GM12878 (cell line): ENCODE results near the gene DYNC1H1. TPM values are rescaled to one million over a fixed set of nuclear protein-coding genes. Genes with fewer than 3 reads are reported as not detected.

Experiments
- ATAC-seq: fragments of 200-7000 bp; cut with Tn5 transposase; 3 replicates; pipeline ENCODE4 v1.9.1; 2020; ENCODE audit warnings: mild to moderate bottlenecking, moderate library complexity
- BruUV-seq: library from RNA; stranded (reverse); fragments of 400-500 nt; replicated peaks from 2 replicates; lab custom pipeline; 2021; lab: Mats Ljungman, UMichigan
- CTCF ChIA-PET: fragments of 300-600 bp; sonication (Branson Sonifier 250); formaldehyde crosslinking; extraction: SDS; loops from one replicate; lab custom pipeline; 2021; ENCODE audit warnings: inconsistent platforms; lab: Yijun Ruan, JAX
- POLR2A ChIA-PET: fragments of 350-600 bp; formaldehyde crosslinking; extraction: SDS; loops from one replicate; lab custom pipeline; 2021; ENCODE audit warnings: inconsistent platforms; lab: Charles Lee
- RAD21 ChIA-PET: fragments of 300-600 bp; sonication (Branson Sonifier 250); formaldehyde crosslinking; loops from one replicate; lab custom pipeline; 2023; ENCODE audit warnings: antibody characterized with exemption; ENCODE audit not compliant: unreplicated experiment; lab: Charles Lee
- SMC1A ChIA-PET: fragments of 300-600 bp; sonication (Branson Sonifier 250); formaldehyde crosslinking; loops from one replicate; lab custom pipeline; 2023; ENCODE audit not compliant: unreplicated experiment, uncharacterized antibody; lab: Charles Lee
- DNase-seq: peaks from one replicate; pipeline ENCODE4 v3.0.0-alpha.2; 2011; ENCODE audit warnings: low read depth, low spot score
- FAIRE-seq: peaks from 3 replicates; lab custom pipeline; 2011; peaks lifted over from hg19 to GRCh38; lab: Jason Lieb, UNC
- H2AFZ ChIP-seq: 2 replicates; pipeline ENCODE4 v1.6.0; 2011; ENCODE audit warnings: low read depth, low read length, control low read depth; ENCODE audit not compliant: control insufficient read depth
- H3K27ac ChIP-seq: 2 replicates; pipeline ENCODE4 v1.5.1; 2011; ENCODE audit warnings: control low read depth; ENCODE audit not compliant: control insufficient read depth, insufficient read depth
- H3K27me3 ChIP-seq, 2 experiments: replicated peaks in 1 of 2; 2 replicates each; pipeline versions ENCODE4 v1.6.0 to v1.6.1; 2011; ENCODE audit warnings: low read length in 1 of 2; ENCODE audit not compliant: control insufficient read depth in 2 of 2, insufficient read depth in 2 of 2
- H3K36me3 ChIP-seq, 2 experiments: 2 replicates each; pipeline ENCODE4 v1.5.1; 2011; ENCODE audit warnings: low read length in 1 of 2; ENCODE audit not compliant: control insufficient read depth in 2 of 2, insufficient read depth in 2 of 2
- H3K4me1 ChIP-seq: 2 replicates; pipeline ENCODE4 v1.6.1; 2011; ENCODE audit warnings: mild to moderate bottlenecking, low read length, moderate library complexity, mixed read lengths; ENCODE audit not compliant: control insufficient read depth, insufficient read depth
- H3K4me2 ChIP-seq: 2 replicates; pipeline ENCODE4 v1.6.0; 2011; ENCODE audit warnings: control low read depth; ENCODE audit not compliant: control insufficient read depth, insufficient read depth
- H3K4me3 ChIP-seq: fragments of 200-600 bp; sonication (generic); 2 replicates; pipeline ENCODE4 v1.5.1; 2016
- H3K79me2 ChIP-seq: 2 replicates; pipeline ENCODE4 v1.6.0; 2011; ENCODE audit warnings: low read length; ENCODE audit not compliant: control insufficient read depth, insufficient read depth
- H3K9ac ChIP-seq: 2 replicates; pipeline ENCODE4 v1.8.0; 2011; ENCODE audit warnings: low read length, control low read depth, mixed read lengths; ENCODE audit not compliant: control insufficient read depth, insufficient read depth
- H3K9me3 ChIP-seq: replicated peaks from 3 replicates; pipeline ENCODE4 v1.5.1; 2011; ENCODE audit warnings: mild to moderate bottlenecking, low read length; ENCODE audit not compliant: control insufficient read depth, insufficient read depth
- H4K20me1 ChIP-seq: 2 replicates; pipeline ENCODE4 v1.6.0; 2011; ENCODE audit not compliant: control insufficient read depth, insufficient read depth
- ASH2L ChIP-seq: fragments of 300-600, 200-600 bp; sonication (generic); IDR thresholded peaks from 2 replicates; pipeline ENCODE4 v1.6.1; 2017; ENCODE audit warnings: low read depth, mild to moderate bottlenecking, borderline replicate concordance
- HCFC1 ChIP-seq: fragments of 150-350 bp; IDR thresholded peaks from 2 replicates; pipeline ENCODE4 v1.6.1; 2014; ENCODE audit warnings: low read length
- HDAC6 ChIP-seq: fragments of 200-600 bp; sonication (generic); IDR thresholded peaks from one replicate; pipeline ENCODE4 v1.8.0; 2017; ENCODE audit warnings: antibody characterized with exemption; ENCODE audit not compliant: unreplicated experiment
- IKZF2 ChIP-seq, 2 experiments: fragments of 450-650 bp; IDR thresholded peaks; 2 replicates each; pipeline ENCODE4 v1.6.1; 2017; ENCODE audit warnings: mild to moderate bottlenecking in 2 of 2, moderate library complexity in 2 of 2
- KDM1A ChIP-seq: fragments of 200-600 bp; sonication (generic); IDR thresholded peaks from 2 replicates; pipeline ENCODE4 v1.6.1; 2016; ENCODE audit warnings: borderline replicate concordance
- NBN ChIP-seq: fragments of 450-650 bp; IDR thresholded peaks from 2 replicates; pipeline ENCODE4 v1.6.1; 2016
- NFYA ChIP-seq: IDR thresholded peaks from 2 replicates; pipeline ENCODE4 v1.6.1; 2011; ENCODE audit warnings: low read depth, mild to moderate bottlenecking, low read length, improper control_type of control experiment, borderline replicate concordance
- SMAD1 ChIP-seq: fragments of 450-650 bp; IDR thresholded peaks from 2 replicates; pipeline ENCODE4 v1.6.1; 2018; ENCODE audit warnings: mild to moderate bottlenecking, low read depth; ENCODE audit not compliant: partially characterized antibody
- STAT3 ChIP-seq: IDR thresholded peaks from 2 replicates; pipeline ENCODE4 v1.6.1; 2011; ENCODE audit warnings: low read depth, low read length, improper control_type of control experiment
- WGBS: methylation state at CpG from one replicate; pipeline ENCODE4 v1.1.6; 2016; ENCODE audit warnings: low lambda C conversion rate; ENCODE audit not compliant: insufficient replicate concordance, insufficient coverage; ENCODE audit errors: missing lambda C conversion rate; 5-methylcytosine and 5-hydroxymethylcytosine counted together
- in situ Hi-C: fragments of 300-500 bp; cut with MboI; formaldehyde crosslinking; loops from 9 replicates; pipeline ENCODE4 v1.14.3; 2018; ENCODE audit warnings: mixed read lengths
- intact Hi-C: fragments of 100-400 bp; cut with micrococcal nuclease; formaldehyde crosslinking; loops from one replicate; pipeline ENCODE4 v1.14.2; 2022; ENCODE audit not compliant: unreplicated experiment
- polyA plus RNA-seq, 11 experiments: library from polyadenylated mRNA; depleted of rRNA in 4 of 11; unstranded in 6 of 11; stranded (reverse) in 5 of 11; fragments of >200 nt; fragmentation: Nextera tagmentation in 4 of 11; fragmentation: Illumina TruSeq in 1 of 11; extraction: Ambion mirVana in 4 of 11; extraction: Trizol in 1 of 11; gene quantifications; 1 replicate in 1 of 11; 2 replicates in 10 of 11; pipeline versions ENCODE4 v1.2.1 to v1.2.3, GENCODE V29; 2011 to 2016; ENCODE audit warnings: inconsistent platforms in 2 of 11, missing spikeins in 2 of 11, low read depth in 1 of 11
- total RNA-seq, 4 experiments: library from RNA; depleted of rRNA in 3 of 4; stranded (reverse); fragments of >200 nt in 3 of 4; fragmentation: Illumina TruSeq in 1 of 4; extraction: Trizol in 1 of 4; gene quantifications; 2 replicates each; pipeline versions ENCODE4 v1.2.1 to v1.2.3, GENCODE V29; 2013 to 2021
- TF ChIP-seq, protein P1 (sequence below): IDR thresholded peaks from 2 replicates; pipeline ENCODE4 v1.6.1; 2012; ENCODE audit warnings: mild to moderate bottlenecking, low read depth, low read length
- TF ChIP-seq, protein P2 (sequence below): fragments of 450-650 bp; IDR thresholded peaks from 2 replicates; pipeline ENCODE4 v1.6.1; 2017; ENCODE audit warnings: borderline replicate concordance
- TF ChIP-seq, protein P3 (sequence below), 3 experiments: IDR thresholded peaks in 2 of 3; conservative IDR thresholded peaks in 1 of 3; 2 replicates each; pipeline ENCODE4 v1.5.1; 2011; ENCODE audit warnings: low read depth in 3 of 3, low read length in 3 of 3, mild to moderate bottlenecking in 3 of 3, control low read depth in 2 of 3, moderate library complexity in 2 of 3, inconsistent platforms in 1 of 3, mixed read lengths in 1 of 3; ENCODE audit not compliant: control insufficient read depth in 2 of 3, insufficient read depth in 1 of 3; ENCODE audit errors: extremely low read depth in 1 of 3
- TF ChIP-seq, protein P4 (sequence below): fragments of 450-650 bp; conservative IDR thresholded peaks from 2 replicates; pipeline ENCODE4 v1.6.1; 2017; ENCODE audit warnings: mild to moderate bottlenecking, moderate library complexity
- TF ChIP-seq, protein P5 (sequence below): IDR thresholded peaks from 2 replicates; pipeline ENCODE4 v1.6.1; 2012; ENCODE audit warnings: low read depth, low read length, improper control_type of control experiment

DYNC1H1 gene
- total and polyA plus RNA-seq, 10 of the 15 experiments (the other 5 are each of a cell fraction or from before 2014, with no cell fraction given): 38.4 to 291 (median 111) TPM

DNA sequence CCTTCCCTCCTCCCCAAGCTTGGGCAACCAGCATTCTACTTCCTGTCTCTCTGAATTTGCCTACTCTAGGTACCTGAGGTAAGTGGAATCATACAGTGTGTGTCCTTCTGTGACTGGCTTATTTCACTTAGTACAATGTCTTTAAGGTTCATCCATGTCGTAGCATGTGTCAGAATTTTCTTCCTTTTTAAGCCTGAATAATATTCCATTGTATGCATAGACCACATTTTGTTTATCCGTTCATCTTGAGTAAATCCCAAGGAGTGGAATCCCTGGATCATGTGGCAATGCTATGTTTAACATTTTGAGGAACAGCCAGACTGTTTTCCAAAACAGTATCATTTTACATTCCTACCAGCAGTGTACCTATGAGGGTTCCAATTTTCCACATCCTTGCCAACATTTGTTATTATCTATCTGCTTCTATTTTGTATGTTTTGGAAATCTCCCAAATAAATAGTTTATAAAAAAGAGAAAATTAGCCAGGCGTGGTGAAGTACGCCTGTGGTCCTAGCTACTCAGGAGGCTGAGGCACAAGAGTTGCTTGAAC lies 110.1 kb downstream of the DYNC1H1 start:
- Histone ChIP-seq H3K27ac (no peak overlapping the region), H3K27me3 (no peaks in the 10 kb centered on the region), H3K79me2 (no peaks in the 10 kb centered on the region), H3K4me2 (no peak overlapping the region), H3K9ac (no peak overlapping the region), H3K4me1 (no peaks in the 10 kb centered on the region), H2AFZ (no peak overlapping the region), H3K4me3 (no peak overlapping the region), H3K9me3 (no peaks in the 10 kb centered on the region; the same call in 2 of the 3 replicates), H3K36me3 (peaks cover 2 to 6% of the 10 kb centered on the region in 2 experiments), H4K20me1 (no peaks in the 10 kb centered on the region)
- no TSS peak for BruUV-seq
- no peak for DNase-seq
- intact Hi-C loops: no loop called here
- SMC1A ChIA-PET: no interaction called here
- 98% methylated on average over 4 of the region's 4 CpGs for WGBS
- no peak for FAIRE-seq
- POLR2A ChIA-PET: no interaction called here
- RAD21 ChIA-PET: interaction anchor here (0.5 kb wide), 1 partner anchor 255 kb away, joined by 3 read pairs; no protein-coding TSS in a partner anchor
- in situ Hi-C loops: no loop called here
- CTCF ChIA-PET: interaction anchor here (0.6 to 1.0 kb wide), 3 partner anchors 23 to 367 kb away, joined by 3 to 4 read pairs (median 3); no protein-coding TSS in a partner anchor
- no peak for ATAC-seq
- TF ChIP-seq NBN (no peak), STAT3 (no peak), IKZF2 (IDR thresholded peaks at IDR 0.05) (no peak), NFYA (no peak), HDAC6 (no peak), ASH2L (no peak), KDM1A (no peak), SMAD1 (no peak), HCFC1 (no peak)
- TF ChIP-seq, protein P1, sequence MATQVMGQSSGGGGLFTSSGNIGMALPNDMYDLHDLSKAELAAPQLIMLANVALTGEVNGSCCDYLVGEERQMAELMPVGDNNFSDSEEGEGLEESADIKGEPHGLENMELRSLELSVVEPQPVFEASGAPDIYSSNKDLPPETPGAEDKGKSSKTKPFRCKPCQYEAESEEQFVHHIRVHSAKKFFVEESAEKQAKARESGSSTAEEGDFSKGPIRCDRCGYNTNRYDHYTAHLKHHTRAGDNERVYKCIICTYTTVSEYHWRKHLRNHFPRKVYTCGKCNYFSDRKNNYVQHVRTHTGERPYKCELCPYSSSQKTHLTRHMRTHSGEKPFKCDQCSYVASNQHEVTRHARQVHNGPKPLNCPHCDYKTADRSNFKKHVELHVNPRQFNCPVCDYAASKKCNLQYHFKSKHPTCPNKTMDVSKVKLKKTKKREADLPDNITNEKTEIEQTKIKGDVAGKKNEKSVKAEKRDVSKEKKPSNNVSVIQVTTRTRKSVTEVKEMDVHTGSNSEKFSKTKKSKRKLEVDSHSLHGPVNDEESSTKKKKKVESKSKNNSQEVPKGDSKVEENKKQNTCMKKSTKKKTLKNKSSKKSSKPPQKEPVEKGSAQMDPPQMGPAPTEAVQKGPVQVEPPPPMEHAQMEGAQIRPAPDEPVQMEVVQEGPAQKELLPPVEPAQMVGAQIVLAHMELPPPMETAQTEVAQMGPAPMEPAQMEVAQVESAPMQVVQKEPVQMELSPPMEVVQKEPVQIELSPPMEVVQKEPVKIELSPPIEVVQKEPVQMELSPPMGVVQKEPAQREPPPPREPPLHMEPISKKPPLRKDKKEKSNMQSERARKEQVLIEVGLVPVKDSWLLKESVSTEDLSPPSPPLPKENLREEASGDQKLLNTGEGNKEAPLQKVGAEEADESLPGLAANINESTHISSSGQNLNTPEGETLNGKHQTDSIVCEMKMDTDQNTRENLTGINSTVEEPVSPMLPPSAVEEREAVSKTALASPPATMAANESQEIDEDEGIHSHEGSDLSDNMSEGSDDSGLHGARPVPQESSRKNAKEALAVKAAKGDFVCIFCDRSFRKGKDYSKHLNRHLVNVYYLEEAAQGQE: no peak
- TF ChIP-seq, protein P2, sequence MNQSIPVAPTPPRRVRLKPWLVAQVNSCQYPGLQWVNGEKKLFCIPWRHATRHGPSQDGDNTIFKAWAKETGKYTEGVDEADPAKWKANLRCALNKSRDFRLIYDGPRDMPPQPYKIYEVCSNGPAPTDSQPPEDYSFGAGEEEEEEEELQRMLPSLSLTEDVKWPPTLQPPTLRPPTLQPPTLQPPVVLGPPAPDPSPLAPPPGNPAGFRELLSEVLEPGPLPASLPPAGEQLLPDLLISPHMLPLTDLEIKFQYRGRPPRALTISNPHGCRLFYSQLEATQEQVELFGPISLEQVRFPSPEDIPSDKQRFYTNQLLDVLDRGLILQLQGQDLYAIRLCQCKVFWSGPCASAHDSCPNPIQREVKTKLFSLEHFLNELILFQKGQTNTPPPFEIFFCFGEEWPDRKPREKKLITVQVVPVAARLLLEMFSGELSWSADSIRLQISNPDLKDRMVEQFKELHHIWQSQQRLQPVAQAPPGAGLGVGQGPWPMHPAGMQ: no peak
- TF ChIP-seq, protein P3, sequence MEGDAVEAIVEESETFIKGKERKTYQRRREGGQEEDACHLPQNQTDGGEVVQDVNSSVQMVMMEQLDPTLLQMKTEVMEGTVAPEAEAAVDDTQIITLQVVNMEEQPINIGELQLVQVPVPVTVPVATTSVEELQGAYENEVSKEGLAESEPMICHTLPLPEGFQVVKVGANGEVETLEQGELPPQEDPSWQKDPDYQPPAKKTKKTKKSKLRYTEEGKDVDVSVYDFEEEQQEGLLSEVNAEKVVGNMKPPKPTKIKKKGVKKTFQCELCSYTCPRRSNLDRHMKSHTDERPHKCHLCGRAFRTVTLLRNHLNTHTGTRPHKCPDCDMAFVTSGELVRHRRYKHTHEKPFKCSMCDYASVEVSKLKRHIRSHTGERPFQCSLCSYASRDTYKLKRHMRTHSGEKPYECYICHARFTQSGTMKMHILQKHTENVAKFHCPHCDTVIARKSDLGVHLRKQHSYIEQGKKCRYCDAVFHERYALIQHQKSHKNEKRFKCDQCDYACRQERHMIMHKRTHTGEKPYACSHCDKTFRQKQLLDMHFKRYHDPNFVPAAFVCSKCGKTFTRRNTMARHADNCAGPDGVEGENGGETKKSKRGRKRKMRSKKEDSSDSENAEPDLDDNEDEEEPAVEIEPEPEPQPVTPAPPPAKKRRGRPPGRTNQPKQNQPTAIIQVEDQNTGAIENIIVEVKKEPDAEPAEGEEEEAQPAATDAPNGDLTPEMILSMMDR (IDR thresholded peaks at IDR 0.05 in 2 of 3, conservative IDR thresholded peaks at IDR 0.05 in 1 of 3; ENCODE audit: control insufficient read depth in 2 of 3, extremely low read depth in 1 of 3, insufficient read depth in 1 of 3, low read depth in 3 of 3, low read length in 3 of 3): no peak
- TF ChIP-seq, protein P4, sequence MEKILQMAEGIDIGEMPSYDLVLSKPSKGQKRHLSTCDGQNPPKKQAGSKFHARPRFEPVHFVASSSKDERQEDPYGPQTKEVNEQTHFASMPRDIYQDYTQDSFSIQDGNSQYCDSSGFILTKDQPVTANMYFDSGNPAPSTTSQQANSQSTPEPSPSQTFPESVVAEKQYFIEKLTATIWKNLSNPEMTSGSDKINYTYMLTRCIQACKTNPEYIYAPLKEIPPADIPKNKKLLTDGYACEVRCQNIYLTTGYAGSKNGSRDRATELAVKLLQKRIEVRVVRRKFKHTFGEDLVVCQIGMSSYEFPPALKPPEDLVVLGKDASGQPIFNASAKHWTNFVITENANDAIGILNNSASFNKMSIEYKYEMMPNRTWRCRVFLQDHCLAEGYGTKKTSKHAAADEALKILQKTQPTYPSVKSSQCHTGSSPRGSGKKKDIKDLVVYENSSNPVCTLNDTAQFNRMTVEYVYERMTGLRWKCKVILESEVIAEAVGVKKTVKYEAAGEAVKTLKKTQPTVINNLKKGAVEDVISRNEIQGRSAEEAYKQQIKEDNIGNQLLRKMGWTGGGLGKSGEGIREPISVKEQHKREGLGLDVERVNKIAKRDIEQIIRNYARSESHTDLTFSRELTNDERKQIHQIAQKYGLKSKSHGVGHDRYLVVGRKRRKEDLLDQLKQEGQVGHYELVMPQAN: no peak
- TF ChIP-seq, protein P5, sequence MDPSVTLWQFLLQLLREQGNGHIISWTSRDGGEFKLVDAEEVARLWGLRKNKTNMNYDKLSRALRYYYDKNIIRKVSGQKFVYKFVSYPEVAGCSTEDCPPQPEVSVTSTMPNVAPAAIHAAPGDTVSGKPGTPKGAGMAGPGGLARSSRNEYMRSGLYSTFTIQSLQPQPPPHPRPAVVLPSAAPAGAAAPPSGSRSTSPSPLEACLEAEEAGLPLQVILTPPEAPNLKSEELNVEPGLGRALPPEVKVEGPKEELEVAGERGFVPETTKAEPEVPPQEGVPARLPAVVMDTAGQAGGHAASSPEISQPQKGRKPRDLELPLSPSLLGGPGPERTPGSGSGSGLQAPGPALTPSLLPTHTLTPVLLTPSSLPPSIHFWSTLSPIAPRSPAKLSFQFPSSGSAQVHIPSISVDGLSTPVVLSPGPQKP: no peak
